Spleen (tissue), 11 donors: Measurements from ENCODE around the gene AJM1. TPM values are rescaled to one million over a fixed set of nuclear protein-coding genes. Genes with fewer than 3 reads are reported as not detected.
A peak's percentile ranks its signal among the peaks of the same experiment; 100 is the strongest.

Experiments
- DNase-seq: peaks from one replicate; pipeline ENCODE4 v3.0.0-alpha.2; 2020
- H3K27ac ChIP-seq, 8 donors: fragments of 200-600 bp; sonication (generic) in 7 of 8; 1 replicate in 4 of 8; 2 replicates in 4 of 8; pipeline versions ENCODE4 v1.5.0 to v1.8.0; 2016 to 2021; ENCODE audit warnings: inconsistent platforms in 4 of 8, mild to moderate bottlenecking in 4 of 8, moderate library complexity in 1 of 8
- H3K27me3 ChIP-seq, 7 donors: fragments of 200-600 bp; sonication (generic) in 6 of 7; replicated peaks in 1 of 7; 1 replicate in 4 of 7; 2 replicates in 3 of 7; pipeline versions ENCODE4 v1.5.0 to v1.8.0; 2016 to 2021; ENCODE audit warnings: inconsistent platforms in 3 of 7, mild to moderate bottlenecking in 1 of 7
- H3K36me3 ChIP-seq, 6 donors: fragments of 200-600 bp; sonication (generic) in 5 of 6; 1 replicate in 4 of 6; 2 replicates in 2 of 6; pipeline versions ENCODE4 v1.5.0 to v1.8.0; 2016 to 2021; ENCODE audit warnings: inconsistent platforms in 2 of 6
- H3K4me1 ChIP-seq, 6 donors: fragments of 200-600 bp; sonication (generic) in 5 of 6; 1 replicate in 3 of 6; 2 replicates in 3 of 6; pipeline versions ENCODE4 v1.5.0 to v1.8.0; 2016 to 2021; ENCODE audit warnings: inconsistent platforms in 3 of 6
- H3K4me3 ChIP-seq, 8 donors: fragments of 200-600 bp; sonication (generic) in 7 of 8; 1 replicate in 4 of 8; 2 replicates in 4 of 8; pipeline versions ENCODE4 v1.5.0 to v1.8.0; 2016 to 2021; ENCODE audit warnings: inconsistent platforms in 4 of 8, mild to moderate bottlenecking in 4 of 8, moderate library complexity in 2 of 8
- H3K9me3 ChIP-seq, 8 donors: fragments of 200-600 bp; sonication (generic) in 7 of 8; 1 replicate in 4 of 8; 2 replicates in 4 of 8; pipeline versions ENCODE4 v1.5.0 to v1.8.0; 2016 to 2021; ENCODE audit warnings: inconsistent platforms in 4 of 8
- POLR2A ChIP-seq, 3 donors: fragments of 450-650 bp; IDR thresholded peaks; one replicate each; pipeline ENCODE4 v1.5.1; 2017; ENCODE audit warnings: antibody characterized with exemption in 3 of 3, mild to moderate bottlenecking in 1 of 3
- POLR2AphosphoS5 ChIP-seq, 3 donors: sonication (generic); formaldehyde crosslinking; IDR thresholded peaks; one replicate each; pipeline ENCODE4 v1.5.1; 2017; ENCODE audit warnings: antibody characterized with exemption in 3 of 3
- WGBS, 5 donors: extraction: QIAGEN DNeasy Blood & Tissue Kit in 3 of 5; methylation state at CpG; one replicate each; pipeline versions ENCODE4 v1.1.5 to v1.1.7; 2013 to 2018; 5-methylcytosine and 5-hydroxymethylcytosine counted together
- intact Hi-C: fragments of 100-400 bp; cut with DNase I; formaldehyde crosslinking; loops from one replicate; pipeline ENCODE4 v1.15.0; 2023; ENCODE audit warnings: low total_unique reads
- polyA plus RNA-seq, 3 donors: library from polyadenylated mRNA; stranded (reverse); fragments of 200-250 nt; gene quantifications; one replicate each; pipeline ENCODE4 v1.2.1, GENCODE V29; 2013
- total RNA-seq, 7 donors: library from RNA; depleted of rRNA in 3 of 7; stranded (reverse); fragments of >200 nt in 3 of 7; fragmentation: NEBNext Ultra II Directional in 4 of 7; extraction: Animal tissue kit (Norgen Biotek cat#: 25700) in 4 of 7; gene quantifications; one replicate each; pipeline versions ENCODE4 v1.1.0 to v1.2.1, GENCODE V29; 2016 to 2021
- TF ChIP-seq, protein P1 (sequence below), 11 experiments: fragments of 200-600 bp in 7 of 11; fragments of 450-650 bp in 4 of 11; sonication (generic) in 4 of 11; IDR thresholded peaks in 8 of 11; conservative IDR thresholded peaks in 3 of 11; 1 replicate in 7 of 11; 2 replicates in 4 of 11; pipeline versions ENCODE4 v1.4.0 to v1.8.0; 2016 to 2021; ENCODE audit warnings: antibody characterized with exemption in 11 of 11, inconsistent platforms in 4 of 11, mild to moderate bottlenecking in 1 of 11
- donor health status: healthy with polysubstance abuse.
- donor health status: DM: no; HTN: no; CAD: no; lungs with moderate emphysema.
- donor health status: DM: no; HTN: no; CAD: no.
- donor health status: Bipolar disorder and iron deficiency.
- donor health status: healthy.
- donor health status: DM: no; HTN: no; CAD: no.
- donor health status: DM: yes; HTN: yes; CAD: no.

The AJM1 gene
- total and polyA plus RNA-seq, 10 donors = 0.91 to 13.1 (median 4.9) TPM

DNA sequence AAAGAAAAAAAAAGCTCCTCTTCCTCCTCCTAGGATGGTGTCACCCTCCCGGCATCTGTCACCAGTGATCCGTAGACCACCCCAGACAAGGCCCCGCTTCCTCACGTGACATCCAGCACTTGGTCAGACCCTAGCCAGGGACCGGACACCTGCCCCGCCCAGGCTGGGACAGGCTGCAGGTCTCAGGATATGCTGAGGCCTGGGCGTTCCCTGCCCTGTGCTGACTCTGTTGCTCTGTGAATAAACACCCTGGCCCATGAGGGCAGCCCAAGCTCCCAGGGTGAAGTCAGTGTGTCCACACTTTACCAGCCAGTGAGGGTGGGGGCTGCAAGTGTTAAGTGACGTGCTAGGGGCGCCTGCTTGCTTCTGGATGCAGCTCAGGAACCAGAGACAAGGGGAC lies 18.3 kb downstream of the AJM1 start:
- WGBS, 5 donors = 84 to 95% (median 90%) methylated on average over 7 to 9 of the region's 9 CpGs
- peaks cover 12 to 61% (median 26%) of the 10 kb centered on the region in 6 donors for H3K4me1 ChIP-seq
- peak; percentile 62 for DNase-seq
- H3K27me3 ChIP-seq = no peaks in the 10 kb centered on the region
- peaks cover 0 to 77% (median 40%) of the 10 kb centered on the region in 6 donors for H3K36me3 ChIP-seq
- intact Hi-C loops = no loop called here
- peak overlapping the region in 2 of 8 donors; percentile 12 to 27 for H3K27ac ChIP-seq
- H3K9me3 ChIP-seq = no peaks in the 10 kb centered on the region
- no peak overlapping the region for H3K4me3 ChIP-seq
- TF ChIP-seq POLR2AphosphoS5 (IDR thresholded peaks at IDR 0.05) = no peak
- no peak for TF ChIP-seq POLR2A (IDR thresholded peaks at IDR 0.05)
- TF ChIP-seq, protein P1, sequence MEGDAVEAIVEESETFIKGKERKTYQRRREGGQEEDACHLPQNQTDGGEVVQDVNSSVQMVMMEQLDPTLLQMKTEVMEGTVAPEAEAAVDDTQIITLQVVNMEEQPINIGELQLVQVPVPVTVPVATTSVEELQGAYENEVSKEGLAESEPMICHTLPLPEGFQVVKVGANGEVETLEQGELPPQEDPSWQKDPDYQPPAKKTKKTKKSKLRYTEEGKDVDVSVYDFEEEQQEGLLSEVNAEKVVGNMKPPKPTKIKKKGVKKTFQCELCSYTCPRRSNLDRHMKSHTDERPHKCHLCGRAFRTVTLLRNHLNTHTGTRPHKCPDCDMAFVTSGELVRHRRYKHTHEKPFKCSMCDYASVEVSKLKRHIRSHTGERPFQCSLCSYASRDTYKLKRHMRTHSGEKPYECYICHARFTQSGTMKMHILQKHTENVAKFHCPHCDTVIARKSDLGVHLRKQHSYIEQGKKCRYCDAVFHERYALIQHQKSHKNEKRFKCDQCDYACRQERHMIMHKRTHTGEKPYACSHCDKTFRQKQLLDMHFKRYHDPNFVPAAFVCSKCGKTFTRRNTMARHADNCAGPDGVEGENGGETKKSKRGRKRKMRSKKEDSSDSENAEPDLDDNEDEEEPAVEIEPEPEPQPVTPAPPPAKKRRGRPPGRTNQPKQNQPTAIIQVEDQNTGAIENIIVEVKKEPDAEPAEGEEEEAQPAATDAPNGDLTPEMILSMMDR (IDR thresholded peaks at IDR 0.05 in 8 of 11, conservative IDR thresholded peaks at IDR 0.05 in 3 of 11) = no peak

DNA sequence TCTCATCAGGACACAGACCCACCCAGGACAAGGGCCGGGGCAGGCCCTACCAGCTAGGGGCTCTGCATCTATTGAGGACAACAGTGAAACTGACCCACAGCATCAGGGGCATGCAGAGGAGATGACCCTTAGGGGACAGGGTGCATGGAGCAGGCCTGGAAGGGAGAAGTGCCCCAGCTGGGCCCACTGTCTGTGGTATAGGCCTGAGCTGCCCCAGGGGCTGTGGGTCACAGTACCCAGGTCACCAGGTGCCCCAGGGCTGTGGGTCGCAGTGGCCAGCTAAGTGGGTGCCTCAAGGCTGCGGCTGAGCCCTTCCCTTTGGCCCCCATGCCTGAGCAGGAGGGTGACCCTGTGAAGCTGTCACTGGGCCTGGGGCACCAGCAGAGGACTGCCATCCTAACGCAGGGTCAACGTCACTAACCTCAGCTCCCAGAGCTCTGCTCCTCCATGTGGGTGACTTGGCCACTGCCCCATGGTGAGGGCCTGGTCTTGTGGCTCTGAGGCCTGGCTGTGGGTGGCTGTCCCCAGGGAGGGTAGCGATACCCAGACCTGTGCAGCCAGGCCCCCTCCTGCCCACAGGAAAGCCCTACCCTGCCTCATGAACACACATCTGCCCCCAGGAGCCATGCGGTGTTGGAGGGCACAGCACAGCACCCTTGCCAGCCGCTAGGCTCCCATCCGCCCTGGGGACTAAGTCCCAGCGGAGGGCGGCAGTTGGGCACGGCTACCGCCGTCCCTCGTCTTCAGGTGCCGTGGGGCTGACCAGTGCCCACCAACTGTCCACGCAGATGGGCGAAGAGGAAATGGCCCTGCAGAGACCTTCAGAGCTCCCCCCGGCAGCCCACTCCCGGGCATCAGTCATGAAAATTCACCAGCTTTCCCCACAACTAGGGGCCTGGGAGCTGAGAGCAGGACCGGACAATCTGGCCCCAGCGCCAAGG lies 18.9 kb downstream of the AJM1 start:
- 93 to 97% (median 94%) methylated on average over 16 to 22 of the region's 22 CpGs for WGBS, 5 donors
- intact Hi-C loops = no loop called here
- H3K27me3 ChIP-seq = no peaks in the 10 kb centered on the region
- TF ChIP-seq POLR2AphosphoS5 (IDR thresholded peaks at IDR 0.05) (peak in 1 of 3 donors; percentile 53), POLR2A (IDR thresholded peaks at IDR 0.05) (no peak)
- peaks cover 12 to 57% (median 26%) of the 10 kb centered on the region in 6 donors for H3K4me1 ChIP-seq
- H3K36me3 ChIP-seq = peaks cover 0 to 77% (median 40%) of the 10 kb centered on the region in 6 donors
- no peaks in the 10 kb centered on the region for H3K9me3 ChIP-seq
- H3K27ac ChIP-seq = peak overlapping the region in 2 of 8 donors; percentile 12 to 27
- no peak overlapping the region for H3K4me3 ChIP-seq
- peak; percentile 68 for DNase-seq

DNA sequence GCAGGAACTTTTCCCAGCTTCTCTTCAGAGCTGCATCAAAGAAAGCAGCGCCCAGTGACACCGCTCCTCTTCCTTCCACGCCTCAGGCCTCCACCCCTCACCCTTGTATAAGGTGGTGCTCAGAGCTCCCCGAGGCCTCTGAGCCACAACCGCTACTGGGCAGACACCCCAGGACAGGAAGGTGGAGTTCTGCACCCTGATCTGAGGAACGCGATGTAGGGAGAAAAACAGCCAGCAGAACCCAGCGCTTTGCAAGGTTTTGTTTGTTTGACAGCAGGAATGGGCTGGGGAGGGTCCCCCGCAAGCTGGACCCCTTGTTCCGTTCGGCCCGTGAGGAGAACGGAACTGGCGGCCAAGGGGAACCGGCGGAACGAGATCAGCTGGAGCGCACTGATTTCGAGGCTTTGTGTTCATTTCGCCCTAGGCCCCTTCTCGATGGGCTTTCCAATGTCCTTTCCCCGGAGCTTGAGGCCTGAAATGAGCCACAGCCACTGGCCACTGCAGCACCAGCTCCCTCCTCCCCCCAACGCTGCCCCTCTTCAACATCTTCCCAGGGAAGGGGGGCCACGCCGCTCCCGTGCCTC lies 19.7 kb downstream of the AJM1 start:
- Histone ChIP-seq H3K9me3 (no peaks in the 10 kb centered on the region), H3K4me1 (peaks cover 14 to 54% (median 25%) of the 10 kb centered on the region in 6 donors), H3K27ac (no peak overlapping the region), H3K36me3 (peaks cover 0 to 76% (median 40%) of the 10 kb centered on the region in 6 donors), H3K4me3 (no peak overlapping the region), H3K27me3 (no peaks in the 10 kb centered on the region)
- intact Hi-C loops = no loop called here
- TF ChIP-seq POLR2AphosphoS5 (IDR thresholded peaks at IDR 0.05) = peak in 1 of 3 donors; percentile 9
- TF ChIP-seq POLR2A (IDR thresholded peaks at IDR 0.05) = no peak
- TF ChIP-seq, protein P1 (IDR thresholded peaks at IDR 0.05 in 8 of 11, conservative IDR thresholded peaks at IDR 0.05 in 3 of 11) = no peak
- DNase-seq = peak; percentile 54
- 85 to 92% (median 91%) methylated on average over 26 of the region's 26 CpGs for WGBS, 5 donors

DNA sequence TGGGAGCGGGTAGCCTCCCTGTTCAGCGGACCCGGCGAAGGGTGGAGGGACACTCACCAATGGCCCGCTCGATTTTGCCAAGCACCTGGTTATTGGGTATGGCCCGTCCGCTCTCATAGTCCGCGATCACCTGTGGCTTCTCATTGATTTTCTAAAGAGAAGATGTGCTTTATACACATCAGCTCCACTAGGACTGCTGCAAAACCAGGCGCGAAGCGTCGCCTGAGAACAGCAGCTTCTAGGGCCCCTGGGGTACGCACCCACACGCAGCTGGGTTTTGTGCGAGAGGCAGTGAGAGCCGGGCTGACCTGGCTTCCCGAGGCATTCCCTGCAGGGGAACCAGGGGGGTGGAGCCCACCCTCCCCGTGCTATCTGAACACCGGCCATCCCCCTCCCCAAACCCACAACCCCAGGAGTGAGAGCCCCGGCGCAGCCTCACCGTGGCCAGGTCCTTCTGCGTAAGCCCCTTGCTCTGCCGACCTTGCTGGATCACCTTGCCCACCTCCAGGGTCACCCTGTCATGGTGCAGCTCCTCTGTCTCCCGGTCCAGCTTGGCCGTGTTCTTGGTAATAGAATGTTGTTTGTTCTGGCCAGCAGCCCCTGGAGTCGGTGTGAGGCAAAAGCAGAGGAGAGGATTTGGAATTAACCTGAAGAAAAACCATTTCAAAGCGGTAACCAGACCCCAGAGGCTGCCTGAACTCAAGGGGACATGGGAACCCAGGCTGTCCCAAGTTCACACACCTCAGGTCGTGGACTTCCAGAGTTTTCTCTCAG lies 20.8 kb downstream of the AJM1 start:
- Histone ChIP-seq H3K4me1 (peaks cover 16 to 60% (median 29%) of the 10 kb centered on the region in 6 donors), H3K27ac (no peak overlapping the region), H3K27me3 (no peaks in the 10 kb centered on the region), H3K4me3 (no peak overlapping the region), H3K36me3 (peaks cover 0 to 66% (median 40%) of the 10 kb centered on the region in 6 donors), H3K9me3 (no peaks in the 10 kb centered on the region)
- WGBS, 5 donors = 92 to 97% (median 95%) methylated on average over 25 to 31 of the region's 31 CpGs
- intact Hi-C loops = no loop called here
- TF ChIP-seq POLR2AphosphoS5 (IDR thresholded peaks at IDR 0.05) (no peak), POLR2A (IDR thresholded peaks at IDR 0.05) (no peak)
- TF ChIP-seq, protein P1 (IDR thresholded peaks at IDR 0.05 in 8 of 11, conservative IDR thresholded peaks at IDR 0.05 in 3 of 11) = no peak
- DNase-seq = no peak
